GM10266 (cell line): Measurements from ENCODE around the gene SLC41A1.

Source experiments
- DNase-seq: peaks from one replicate; pipeline ENCODE4 v3.0.0; 2012; ENCODE audit errors: extremely low spot score
- CTCF ChIP-seq: IDR thresholded peaks from 2 replicates; pipeline ENCODE4 v1.5.1; 2012; ENCODE audit warnings: mild to moderate bottlenecking, low read depth; ENCODE audit not compliant: control insufficient read depth, insufficient read depth; ENCODE audit errors: missing control alignments

Gene SLC41A1

GRCh38 chr1:205744403-205744802, 68.6 kb downstream of the SLC41A1 start:
- no peak for DNase-seq
- no peak for TF ChIP-seq CTCF

- DNase-seq: no peak
- no peak for TF ChIP-seq CTCF
These were observed 69.0 kb downstream of the SLC41A1 start for GRCh38 chr1:205743977-205744376.

- no peak for TF ChIP-seq CTCF
- no peak for DNase-seq
These were observed 71.3 kb downstream of the SLC41A1 start for GRCh38 chr1:205741681-205742080.

DNA sequence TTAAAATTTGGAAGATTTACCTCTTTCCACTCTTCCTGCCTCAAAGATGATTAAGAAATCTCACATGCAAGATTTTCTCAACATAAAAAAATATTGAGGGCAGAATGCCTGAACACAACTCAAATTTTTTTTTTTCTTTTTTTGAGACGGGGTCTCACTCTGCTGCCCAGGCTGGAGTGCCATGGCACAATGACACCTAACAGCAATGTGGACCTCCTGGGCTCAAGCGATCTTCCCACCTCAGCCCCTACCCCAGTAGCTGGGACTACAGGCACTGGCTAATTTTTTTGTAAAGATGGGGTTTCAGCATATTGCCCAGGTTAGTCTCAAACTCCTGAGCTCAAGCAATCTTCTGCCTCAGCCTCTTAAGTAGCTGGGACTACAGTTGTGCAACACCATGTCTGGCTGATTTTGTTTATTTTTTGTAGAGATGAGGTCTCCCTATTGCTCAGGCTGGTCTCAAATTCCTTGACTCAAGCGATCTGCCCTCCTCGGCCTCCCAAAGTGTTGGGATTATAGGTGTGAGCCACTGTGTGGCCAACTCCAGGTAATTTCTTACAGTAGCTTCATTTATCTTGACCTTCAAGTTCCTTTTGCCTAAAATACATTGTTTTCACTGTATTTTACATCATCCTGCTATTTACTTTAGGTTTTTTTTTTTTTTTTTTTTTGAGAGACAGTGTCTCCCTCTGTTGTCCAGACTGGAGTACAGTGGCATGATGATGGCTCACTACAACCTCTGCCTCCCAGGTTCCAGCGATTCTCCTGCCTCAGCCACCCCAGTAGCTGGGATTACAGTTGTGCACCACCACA, 73.4 kb downstream of the SLC41A1 start:
- no peak for TF ChIP-seq CTCF
- no peak for DNase-seq
